Skeletal muscle satellite cell (primary cell): ENCODE results near the gene TMEM258.

Experiments used
- H3K27me3 ChIP-seq: 2 replicates; pipeline ENCODE4 v1.7.0; 2013; ENCODE audit warnings: low read length; ENCODE audit not compliant: control insufficient read depth, insufficient read depth
- H3K36me3 ChIP-seq: 2 replicates; pipeline ENCODE4 v1.7.0; 2013; ENCODE audit warnings: mild to moderate bottlenecking, control low read depth, low read length; ENCODE audit not compliant: insufficient read depth
- H3K4me1 ChIP-seq: 2 replicates; pipeline ENCODE4 v1.7.0; 2013; ENCODE audit warnings: low read length; ENCODE audit not compliant: control insufficient read depth, insufficient read depth
- H3K4me2 ChIP-seq: 2 replicates; pipeline ENCODE4 v1.7.0; 2013; ENCODE audit warnings: mild to moderate bottlenecking, low read length
- H3K4me3 ChIP-seq: 2 replicates; pipeline ENCODE4 v1.7.0; 2013; ENCODE audit warnings: low read length
- H3K9ac ChIP-seq: 2 replicates; pipeline ENCODE4 v1.7.0; 2013; ENCODE audit warnings: mild to moderate bottlenecking, low read depth, low read length, moderate library complexity
- H3K9me3 ChIP-seq: replicated peaks from 2 replicates; pipeline ENCODE4 v1.7.0; 2013; ENCODE audit warnings: mild to moderate bottlenecking, control low read depth, low read length

The TMEM258 gene

GRCh38 chr11:61761440-61762222 is 30.8 kb downstream of the TMEM258 start:
- Histone ChIP-seq H3K4me2 (no peak overlapping the region), H3K9ac (no peak overlapping the region), H3K9me3 (no peaks in the 10 kb centered on the region), H3K36me3 (no peaks in the 10 kb centered on the region), H3K27me3 (peaks cover 14% of the 10 kb centered on the region), H3K4me1 (peaks cover 2% of the 10 kb centered on the region), H3K4me3 (no peak overlapping the region)

GRCh38 chr11:61760946-61761345 is 31.5 kb downstream of the TMEM258 start:
- no peak overlapping the region for H3K4me2 ChIP-seq
- H3K4me3 ChIP-seq = no peak overlapping the region
- no peaks in the 10 kb centered on the region for H3K36me3 ChIP-seq
- no peaks in the 10 kb centered on the region for H3K9me3 ChIP-seq
- H3K27me3 ChIP-seq = peaks cover 14% of the 10 kb centered on the region
- H3K4me1 ChIP-seq = peaks cover 8% of the 10 kb centered on the region
- H3K9ac ChIP-seq = no peak overlapping the region

- Histone ChIP-seq H3K9ac (no peak overlapping the region), H3K4me3 (no peak overlapping the region), H3K36me3 (no peaks in the 10 kb centered on the region), H3K27me3 (peaks cover 14% of the 10 kb centered on the region), H3K4me1 (peaks cover 8% of the 10 kb centered on the region), H3K4me2 (no peak overlapping the region), H3K9me3 (no peaks in the 10 kb centered on the region)
Measured at GRCh38 chr11:61757213-61757862, 35.1 kb downstream of the TMEM258 start.

- H3K4me3 ChIP-seq = no peak overlapping the region
- H3K27me3 ChIP-seq = peaks cover 11% of the 10 kb centered on the region
Measured at GRCh38 chr11:61756452-61757212, 35.8 kb downstream of the TMEM258 start.

GRCh38 chr11:61756147-61756451 is 36.3 kb downstream of the TMEM258 start:
- no peak overlapping the region for H3K9ac ChIP-seq
- H3K4me1 ChIP-seq = peaks cover 13% of the 10 kb centered on the region
- H3K27me3 ChIP-seq = peaks cover 10% of the 10 kb centered on the region

More at GRCh38 chr11:61756452-61757212, 35.8 kb downstream of the TMEM258 start:
- Histone ChIP-seq H3K4me1 (peaks cover 13% of the 10 kb centered on the region), H3K36me3 (no peaks in the 10 kb centered on the region), H3K9me3 (no peaks in the 10 kb centered on the region), H3K9ac (no peak overlapping the region), H3K4me2 (peak overlapping the region; percentile 4)

GRCh38 chr11:61754534-61755482 is 37.6 kb downstream of the TMEM258 start:
- Histone ChIP-seq H3K9me3 (no peaks in the 10 kb centered on the region), H3K4me3 (no peak overlapping the region), H3K27me3 (peaks cover 10% of the 10 kb centered on the region), H3K4me2 (no peak overlapping the region), H3K9ac (no peak overlapping the region), H3K36me3 (no peaks in the 10 kb centered on the region), H3K4me1 (peaks cover 13% of the 10 kb centered on the region)

More at GRCh38 chr11:61756147-61756451, 36.3 kb downstream of the TMEM258 start:
- Histone ChIP-seq H3K36me3 (no peaks in the 10 kb centered on the region), H3K4me2 (peak overlapping the region; percentile 4), H3K4me3 (no peak overlapping the region), H3K9me3 (no peaks in the 10 kb centered on the region)

GRCh38 chr11:61753672-61754071 is 38.7 kb downstream of the TMEM258 start:
- Histone ChIP-seq H3K36me3 (no peaks in the 10 kb centered on the region), H3K27me3 (peaks cover 10% of the 10 kb centered on the region), H3K9me3 (no peaks in the 10 kb centered on the region), H3K4me2 (no peak overlapping the region), H3K4me1 (peaks cover 13% of the 10 kb centered on the region), H3K4me3 (no peak overlapping the region), H3K9ac (no peak overlapping the region)

- Histone ChIP-seq H3K9me3 (no peaks in the 10 kb centered on the region), H3K9ac (peak overlapping the region; percentile 21), H3K36me3 (no peaks in the 10 kb centered on the region), H3K4me1 (peaks cover 13% of the 10 kb centered on the region), H3K27me3 (peaks cover 10% of the 10 kb centered on the region), H3K4me3 (peak overlapping the region; percentile 63), H3K4me2 (peak overlapping the region; percentile 78)
Measured at GRCh38 chr11:61752925-61753521, 39.4 kb downstream of the TMEM258 start.

GRCh38 chr11:61752117-61752924 is 40.1 kb downstream of the TMEM258 start, which contains the start of gene MYRF:
Gene MYRF, plus strand, starts transcription at chr11:61752636. Its CDS starts 109 bp downstream, at chr11:61752745.
- Histone ChIP-seq H3K4me2 (peak within 1 kb of the TSS; percentile 78), H3K4me1 (peaks cover 13% of the 10 kb centered on the region), H3K9ac (peak within 1 kb of the TSS; percentile 21), H3K36me3 (no peaks in the 10 kb centered on the region), H3K9me3 (no peaks in the 10 kb centered on the region), H3K27me3 (peaks cover 10% of the 10 kb centered on the region), H3K4me3 (peak within 1 kb of the TSS; percentile 63)

- Histone ChIP-seq H3K36me3 (no peaks in the 10 kb centered on the region), H3K4me3 (no peak overlapping the region), H3K9me3 (no peaks in the 10 kb centered on the region), H3K4me2 (no peak overlapping the region), H3K9ac (no peak overlapping the region), H3K27me3 (peaks cover 10% of the 10 kb centered on the region), H3K4me1 (peaks cover 8% of the 10 kb centered on the region)
Measured at GRCh38 chr11:61751384-61751783, 41.0 kb downstream of the TMEM258 start.
